ENCODE data around the gene SH3BP1. TPM values are rescaled to one million over a fixed set of nuclear protein-coding genes. Genes with fewer than 3 reads are reported as not detected.

Gene SH3BP1
- total and polyA plus RNA-seq, 2 donors from 2014 or later = 2.2 to 12.8 TPM

DNA sequence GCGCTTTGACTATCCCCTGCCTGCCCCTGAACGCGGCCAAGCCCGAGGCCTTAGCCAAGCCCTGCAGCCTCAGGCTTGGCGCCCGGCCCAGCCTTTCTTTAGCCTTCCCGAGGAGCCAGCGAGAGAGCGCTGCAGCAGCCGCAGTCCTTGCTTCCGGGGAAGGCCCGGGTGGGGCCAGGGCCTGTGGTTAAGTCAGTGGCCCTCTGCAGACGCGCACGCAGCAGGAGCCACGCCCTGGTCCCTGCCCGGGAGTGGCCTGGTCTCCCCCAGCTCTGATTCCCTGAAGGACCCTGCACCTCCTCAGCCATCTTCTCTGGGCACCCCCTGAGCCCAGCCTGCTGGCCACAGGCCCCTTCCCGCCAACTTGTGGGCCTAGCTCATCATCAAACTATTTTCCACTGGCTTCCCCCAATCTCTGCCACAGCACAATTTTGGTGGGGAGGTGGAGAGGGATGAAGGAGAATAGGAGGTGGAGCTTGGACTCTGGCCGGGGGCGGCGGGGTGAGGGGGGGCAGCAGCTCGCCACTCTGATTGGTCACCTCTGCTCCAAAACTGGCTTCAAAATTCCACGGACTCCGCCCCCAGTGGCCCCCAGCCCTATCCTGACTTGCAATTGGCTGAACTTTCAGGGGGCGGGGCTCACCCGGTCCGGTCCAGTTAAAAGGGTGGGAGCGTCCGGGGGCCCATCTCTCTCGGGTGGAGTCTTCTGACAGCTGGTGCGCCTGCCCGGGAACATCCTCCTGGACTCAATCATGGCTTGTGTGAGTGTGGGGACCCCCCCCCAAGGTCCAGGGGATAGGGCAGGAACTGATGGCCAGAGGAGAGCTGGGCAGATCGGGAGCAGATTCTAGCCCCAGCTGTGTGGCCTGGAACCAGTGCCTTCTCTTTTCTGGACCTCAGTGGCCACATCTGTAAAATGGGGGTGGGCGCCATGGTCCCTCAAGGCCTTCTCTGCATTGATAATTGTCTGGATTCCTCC, 35.8 kb downstream of the SH3BP1 start, which contains the start of gene LGALS1:
Gene LGALS1, plus strand, starts transcription at position 686 of the 979 bp plus-strand sequence. Its CDS starts 67 bp downstream, at position 753.
- H3K9ac ChIP-seq (ENCODE audit: low read length in 3 of 3) = peak within 1 kb of the TSS; percentile 47 to 84 (median 51)
- TF ChIP-seq, protein P1, sequence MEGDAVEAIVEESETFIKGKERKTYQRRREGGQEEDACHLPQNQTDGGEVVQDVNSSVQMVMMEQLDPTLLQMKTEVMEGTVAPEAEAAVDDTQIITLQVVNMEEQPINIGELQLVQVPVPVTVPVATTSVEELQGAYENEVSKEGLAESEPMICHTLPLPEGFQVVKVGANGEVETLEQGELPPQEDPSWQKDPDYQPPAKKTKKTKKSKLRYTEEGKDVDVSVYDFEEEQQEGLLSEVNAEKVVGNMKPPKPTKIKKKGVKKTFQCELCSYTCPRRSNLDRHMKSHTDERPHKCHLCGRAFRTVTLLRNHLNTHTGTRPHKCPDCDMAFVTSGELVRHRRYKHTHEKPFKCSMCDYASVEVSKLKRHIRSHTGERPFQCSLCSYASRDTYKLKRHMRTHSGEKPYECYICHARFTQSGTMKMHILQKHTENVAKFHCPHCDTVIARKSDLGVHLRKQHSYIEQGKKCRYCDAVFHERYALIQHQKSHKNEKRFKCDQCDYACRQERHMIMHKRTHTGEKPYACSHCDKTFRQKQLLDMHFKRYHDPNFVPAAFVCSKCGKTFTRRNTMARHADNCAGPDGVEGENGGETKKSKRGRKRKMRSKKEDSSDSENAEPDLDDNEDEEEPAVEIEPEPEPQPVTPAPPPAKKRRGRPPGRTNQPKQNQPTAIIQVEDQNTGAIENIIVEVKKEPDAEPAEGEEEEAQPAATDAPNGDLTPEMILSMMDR (IDR thresholded peaks at IDR 0.05; ENCODE audit: borderline replicate concordance, extremely low read depth, insufficient read depth) = no peak
- no peaks in the 10 kb centered on the region for H3K27me3 ChIP-seq (ENCODE audit: control insufficient read depth, insufficient read depth, low read length)
- H3K36me3 ChIP-seq (ENCODE audit: control insufficient read depth in 2 of 3, insufficient read depth in 3 of 3, low read length in 3 of 3) = no peaks in the 10 kb centered on the region
- no peaks in the 10 kb centered on the region for H3K9me3 ChIP-seq (ENCODE audit: control insufficient read depth in 2 of 3, insufficient read depth in 1 of 3, low read length in 3 of 3)
- FAIRE-seq (no peak), DNase-seq (peak; percentile 77 to 99 (median 90))
- peak within 1 kb of the TSS; percentile 28 to 75 (median 64) for H3K4me3 ChIP-seq (ENCODE audit: low read length in 3 of 3)
- H3K4me1 ChIP-seq (ENCODE audit: control insufficient read depth in 2 of 3, insufficient read depth in 2 of 3, low read depth in 1 of 3, low read length in 3 of 3) = peaks cover 0 to 10% (median 0%) of the 10 kb centered on the region in 3 donors
- intact Hi-C loops (cut with DNase I) = no loop called here
- peak within 1 kb of the TSS; percentile 93 to 97 for H3K27ac ChIP-seq (ENCODE audit: low read depth in 2 of 2, low read length in 2 of 2)

DNA sequence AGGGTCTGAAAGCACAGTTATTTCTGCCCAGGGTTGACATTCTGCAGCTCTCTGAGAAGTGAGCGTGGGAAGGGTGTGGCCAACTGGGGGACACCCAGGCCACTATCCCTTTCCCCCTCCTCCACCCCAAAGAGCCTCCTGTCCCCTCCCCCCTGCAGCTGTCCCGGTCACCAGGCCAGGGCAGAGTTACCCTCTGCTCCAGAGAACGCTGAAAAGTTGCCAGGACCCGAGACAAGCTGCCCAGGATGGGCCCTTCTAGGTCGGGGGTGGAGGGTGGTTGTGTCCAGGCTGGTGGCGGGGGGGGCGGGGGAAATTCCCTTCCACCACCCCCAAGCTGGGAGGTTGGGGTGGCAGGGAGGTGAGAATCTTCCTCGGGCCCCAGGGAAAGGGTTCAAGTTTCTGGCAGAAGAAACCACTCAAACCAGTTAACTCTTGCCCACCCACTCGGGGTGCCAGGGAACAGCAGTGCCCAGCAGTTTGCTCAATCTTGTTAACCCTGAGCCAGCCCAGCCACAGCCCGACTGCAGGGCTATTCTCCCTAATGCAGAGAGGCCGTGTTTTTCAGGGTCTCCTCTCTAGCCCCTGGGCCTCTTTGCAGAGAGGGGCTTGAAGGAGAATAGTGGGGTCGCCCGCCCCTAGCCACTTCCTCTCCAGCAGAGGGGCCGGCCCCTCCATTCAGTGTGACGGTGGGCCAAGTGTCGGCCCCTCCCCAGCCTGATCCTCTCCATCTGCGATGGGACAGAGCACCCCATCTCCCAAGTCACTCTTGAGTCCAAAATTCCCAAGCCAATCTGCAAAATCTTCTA, 36.7 kb downstream of the SH3BP1 start:
- peak in 1 of 5 donors; percentile 50 for DNase-seq
- no peaks in the 10 kb centered on the region for H3K9me3 ChIP-seq (ENCODE audit: control insufficient read depth in 2 of 3, insufficient read depth in 1 of 3, low read length in 3 of 3)

DNA sequence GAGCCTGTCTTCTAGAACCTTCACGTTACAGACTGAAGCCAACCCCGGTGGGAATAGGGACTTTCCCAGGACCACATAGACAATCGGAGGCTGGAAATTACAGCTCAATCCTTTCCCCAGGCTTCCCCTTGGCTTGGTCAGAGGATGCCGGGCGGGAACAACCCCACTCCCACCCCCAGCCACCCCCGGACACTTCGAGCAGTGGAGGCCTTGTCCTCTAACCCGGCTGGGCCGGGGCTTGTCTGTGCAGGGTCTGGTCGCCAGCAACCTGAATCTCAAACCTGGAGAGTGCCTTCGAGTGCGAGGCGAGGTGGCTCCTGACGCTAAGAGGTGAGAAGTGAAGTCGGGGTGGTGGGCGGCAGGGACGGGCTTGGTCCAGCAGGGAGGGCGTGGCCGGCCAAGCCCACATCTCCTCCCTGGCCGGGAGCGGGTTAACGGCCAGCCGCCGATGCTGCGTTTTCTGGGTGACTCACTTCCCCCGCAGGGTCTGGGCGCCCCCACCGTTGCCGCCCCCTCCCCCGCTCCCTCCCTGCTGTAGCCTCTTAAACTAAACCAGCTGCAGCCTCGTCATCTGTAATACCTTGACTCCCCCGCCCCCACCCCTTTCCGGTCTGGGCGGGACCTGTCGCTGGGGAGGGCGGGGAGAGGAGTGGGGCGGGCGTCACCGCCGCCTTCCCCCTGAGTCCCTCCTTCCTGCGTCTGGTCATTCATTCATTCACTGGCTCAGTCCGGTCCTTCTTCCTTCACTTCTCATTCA, 37.4 kb downstream of the SH3BP1 start:
- H3K4me3 ChIP-seq (ENCODE audit: low read length in 3 of 3) = peak overlapping the region; percentile 51 to 64 (median 63)
- H3K9ac ChIP-seq (ENCODE audit: low read length in 3 of 3) = peak overlapping the region; percentile 47 to 84 (median 77)
- no peak for FAIRE-seq
- peaks cover 0 to 13% (median 0%) of the 10 kb centered on the region in 3 donors for H3K4me1 ChIP-seq (ENCODE audit: control insufficient read depth in 2 of 3, insufficient read depth in 2 of 3, low read depth in 1 of 3, low read length in 3 of 3)
- DNase-seq = peak; percentile 90 to 96 (median 94)
- no peaks in the 10 kb centered on the region for H3K9me3 ChIP-seq (ENCODE audit: control insufficient read depth in 2 of 3, insufficient read depth in 1 of 3, low read length in 3 of 3)
- H3K27me3 ChIP-seq (ENCODE audit: control insufficient read depth, insufficient read depth, low read length) = no peaks in the 10 kb centered on the region
- H3K36me3 ChIP-seq (ENCODE audit: control insufficient read depth in 2 of 3, insufficient read depth in 3 of 3, low read length in 3 of 3) = no peaks in the 10 kb centered on the region
- intact Hi-C loops (cut with DNase I) = no loop called here
- TF ChIP-seq, protein P1 (IDR thresholded peaks at IDR 0.05; ENCODE audit: borderline replicate concordance, extremely low read depth, insufficient read depth) = no peak
- H3K27ac ChIP-seq (ENCODE audit: low read depth in 2 of 2, low read length in 2 of 2) = peak overlapping the region; percentile 93 to 97

More for the DNA sequence above, 36.7 kb downstream of the SH3BP1 start:
- H3K27me3 ChIP-seq (ENCODE audit: control insufficient read depth, insufficient read depth, low read length) = no peaks in the 10 kb centered on the region
- peak overlapping the region; percentile 47 to 84 (median 51) for H3K9ac ChIP-seq (ENCODE audit: low read length in 3 of 3)
- peak overlapping the region; percentile 28 to 75 (median 64) for H3K4me3 ChIP-seq (ENCODE audit: low read length in 3 of 3)
- no peaks in the 10 kb centered on the region for H3K36me3 ChIP-seq (ENCODE audit: control insufficient read depth in 2 of 3, insufficient read depth in 3 of 3, low read length in 3 of 3)
- H3K27ac ChIP-seq (ENCODE audit: low read depth in 2 of 2, low read length in 2 of 2) = peak overlapping the region; percentile 93 to 97
- intact Hi-C loops (cut with DNase I) = no loop called here
- H3K4me1 ChIP-seq (ENCODE audit: control insufficient read depth in 2 of 3, insufficient read depth in 2 of 3, low read depth in 1 of 3, low read length in 3 of 3) = peaks cover 0 to 10% (median 0%) of the 10 kb centered on the region in 3 donors
- TF ChIP-seq, protein P1 (IDR thresholded peaks at IDR 0.05; ENCODE audit: borderline replicate concordance, extremely low read depth, insufficient read depth) = no peak
- no peak for FAIRE-seq
